Upper lobe of right lung (tissue), 1 donor: Measurements from ENCODE around the gene PRDM15. TPM values are rescaled to one million over a fixed set of nuclear protein-coding genes. Genes with fewer than 3 reads are reported as not detected.

Experiments
- ATAC-seq: fragments of 200-7000 bp; cut with Tn5 transposase; one replicate; pipeline ENCODE4 v1.9.1; 2020; ENCODE audit warnings: mild to moderate bottlenecking, moderate library complexity
- DNase-seq: peaks from one replicate; pipeline ENCODE4 v3.0.0-alpha.2; 2020
- H3K27ac ChIP-seq: fragments of 200-600 bp; one replicate; pipeline ENCODE4 v1.8.0; 2022
- H3K27me3 ChIP-seq: fragments of 200-600 bp; one replicate; pipeline ENCODE4 v1.8.0; 2022; ENCODE audit warnings: mild to moderate bottlenecking
- H3K36me3 ChIP-seq: fragments of 200-600 bp; one replicate; pipeline ENCODE4 v1.8.0; 2022
- H3K4me1 ChIP-seq: fragments of 200-600 bp; one replicate; pipeline ENCODE4 v1.8.0; 2022
- H3K4me3 ChIP-seq: fragments of 200-600 bp; one replicate; pipeline ENCODE4 v1.8.0; 2022; ENCODE audit warnings: mild to moderate bottlenecking
- H3K9me3 ChIP-seq: fragments of 200-600 bp; one replicate; pipeline ENCODE4 v1.8.0; 2022
- CTCF ChIP-seq: fragments of 200-600 bp; IDR thresholded peaks from one replicate; pipeline ENCODE4 v1.8.0; 2022; ENCODE audit warnings: antibody characterized with exemption
- intact Hi-C: fragments of 100-400 bp; cut with DNase I; formaldehyde crosslinking; loops from one replicate; pipeline ENCODE4 v1.11.0; 2022
- total RNA-seq: library from RNA; stranded (reverse); fragmentation: NEBNext Ultra II Directional; extraction: Animal tissue kit (Norgen Biotek cat#: 25700); gene quantifications from one replicate; pipeline ENCODE4 v1.2.1, GENCODE V29; 2021
- donor health status: DM: no; HTN: yes; CAD: no; lungs with severe emphysema.

The PRDM15 gene
- total RNA-seq, 1 donor from 2014 or later: 7.4 TPM

GRCh38 chr21:41805643-41806042, 73.5 kb downstream of the PRDM15 start:
- intact Hi-C loops: no loop called here
- TF ChIP-seq CTCF: no peak
- no peak for DNase-seq
- ATAC-seq: no peak
- no peak overlapping the region for H3K27ac ChIP-seq
- peaks cover 31% of the 10 kb centered on the region for H3K36me3 ChIP-seq
- no peak overlapping the region for H3K4me3 ChIP-seq
- no peaks in the 10 kb centered on the region for H3K4me1 ChIP-seq
- H3K27me3 ChIP-seq: no peaks in the 10 kb centered on the region
- no peaks in the 10 kb centered on the region for H3K9me3 ChIP-seq

- no peaks in the 10 kb centered on the region for H3K9me3 ChIP-seq
- ATAC-seq (no peak), DNase-seq (no peak)
- no peaks in the 10 kb centered on the region for H3K27me3 ChIP-seq
- no peak overlapping the region for H3K4me3 ChIP-seq
- peaks cover 31% of the 10 kb centered on the region for H3K36me3 ChIP-seq
- no peaks in the 10 kb centered on the region for H3K4me1 ChIP-seq
- intact Hi-C loops: no loop called here
- no peak for TF ChIP-seq CTCF
- H3K27ac ChIP-seq: no peak overlapping the region
These were observed 74.1 kb downstream of the PRDM15 start for GRCh38 chr21:41805038-41805437.

- Histone ChIP-seq H3K36me3 (peaks cover 26% of the 10 kb centered on the region), H3K4me3 (no peak overlapping the region), H3K27me3 (no peaks in the 10 kb centered on the region), H3K27ac (no peak overlapping the region), H3K4me1 (no peaks in the 10 kb centered on the region), H3K9me3 (no peaks in the 10 kb centered on the region)
- DNase-seq (no peak), ATAC-seq (no peak)
- no peak for TF ChIP-seq CTCF
- intact Hi-C loops: no loop called here
These were observed 74.8 kb downstream of the PRDM15 start for GRCh38 chr21:41804381-41804780.

GRCh38 chr21:41803316-41803715, 75.8 kb downstream of the PRDM15 start:
- TF ChIP-seq CTCF: no peak
- no peak overlapping the region for H3K4me3 ChIP-seq
- H3K27ac ChIP-seq: no peak overlapping the region
- peak; percentile 30 for ATAC-seq
- no peaks in the 10 kb centered on the region for H3K27me3 ChIP-seq
- intact Hi-C loops: no loop called here
- H3K4me1 ChIP-seq: no peaks in the 10 kb centered on the region
- no peaks in the 10 kb centered on the region for H3K9me3 ChIP-seq
- peaks cover 27% of the 10 kb centered on the region for H3K36me3 ChIP-seq
- no peak for DNase-seq

- DNase-seq (no peak), ATAC-seq (peak; percentile 54)
- Histone ChIP-seq H3K36me3 (peaks cover 30% of the 10 kb centered on the region), H3K27me3 (no peaks in the 10 kb centered on the region), H3K9me3 (no peaks in the 10 kb centered on the region), H3K4me3 (no peak overlapping the region), H3K27ac (no peak overlapping the region), H3K4me1 (no peaks in the 10 kb centered on the region)
- intact Hi-C loops: no loop called here
- TF ChIP-seq CTCF: no peak
These were observed 76.5 kb downstream of the PRDM15 start for GRCh38 chr21:41802684-41803083.

GRCh38 chr21:41802198-41802584, 77.0 kb downstream of the PRDM15 start:
- Histone ChIP-seq H3K27ac (no peak overlapping the region), H3K4me1 (no peaks in the 10 kb centered on the region), H3K4me3 (no peak overlapping the region), H3K27me3 (no peaks in the 10 kb centered on the region), H3K9me3 (no peaks in the 10 kb centered on the region), H3K36me3 (peaks cover 30% of the 10 kb centered on the region)
- intact Hi-C loops: no loop called here
- ATAC-seq: peak; percentile 13
- no peak for DNase-seq
- TF ChIP-seq CTCF: no peak
